SK-N-SH treated with all-trans-retinoic acid at 6 μM for 48 hours (cell line): Measurements from ENCODE around the gene DOCK9.

ENCODE experiments used
- ATAC-seq: fragments of 200-7000 bp; cut with Tn5 transposase; 3 replicates; pipeline ENCODE4 v1.9.1; 2020; ENCODE audit warnings: mild to moderate bottlenecking, moderate library complexity
- ARNTL ChIP-seq: fragments of 450-650 bp; formaldehyde crosslinking; IDR thresholded peaks from 2 replicates; pipeline ENCODE4 v1.5.0; 2020; ENCODE audit warnings: low read depth, mild to moderate bottlenecking, moderate library complexity, borderline replicate concordance
- BACH2 ChIP-seq: fragments of 250-450 bp; sonication (Bioruptor Pico); IDR thresholded peaks from 2 replicates; pipeline ENCODE4 v1.9.0; 2021; ENCODE audit warnings: mild to moderate bottlenecking, borderline replicate concordance
- CREB5 ChIP-seq: fragments of 250-450 bp; sonication (Bioruptor Pico); IDR thresholded peaks from 2 replicates; pipeline ENCODE4 v1.5.1; 2020; ENCODE audit warnings: low read depth, mild to moderate bottlenecking, moderate library complexity
- CSDC2 ChIP-seq: fragments of 250-450 bp; sonication (Bioruptor Pico); IDR thresholded peaks from 2 replicates; pipeline ENCODE4 v1.5.0; 2020; ENCODE audit warnings: mild to moderate bottlenecking, moderate library complexity
- CSRNP3 ChIP-seq: fragments of 250-450 bp; sonication (Bioruptor Pico); IDR thresholded peaks from 2 replicates; pipeline ENCODE4 v1.5.1; 2021; ENCODE audit warnings: mild to moderate bottlenecking, moderate library complexity
- ESRRG ChIP-seq: fragments of 250-450 bp; sonication (Bioruptor Pico); IDR thresholded peaks from 2 replicates; pipeline ENCODE4 v1.6.1; 2021; ENCODE audit warnings: mild to moderate bottlenecking
- GLIS3 ChIP-seq: fragments of 250-450 bp; sonication (Bioruptor Pico); IDR thresholded peaks from 2 replicates; pipeline ENCODE4 v1.5.0; 2020; ENCODE audit warnings: mild to moderate bottlenecking, moderate library complexity
- ISL1 ChIP-seq: fragments of 250-450 bp; sonication (Bioruptor Pico); IDR thresholded peaks from 2 replicates; pipeline ENCODE4 v2.1.2; 2022; ENCODE audit warnings: mild to moderate bottlenecking, moderate library complexity
- OSR1 ChIP-seq: fragments of 250-450 bp; sonication (Bioruptor Pico); IDR thresholded peaks from 2 replicates; pipeline ENCODE4 v1.8.0; 2022; ENCODE audit warnings: moderate library complexity, mild to moderate bottlenecking, inconsistent platforms
- PATZ1 ChIP-seq: fragments of 250-450 bp; sonication (Bioruptor Pico); IDR thresholded peaks from 2 replicates; pipeline ENCODE4 v1.8.0; 2020; ENCODE audit warnings: mild to moderate bottlenecking, moderate library complexity, borderline replicate concordance
- POU6F1 ChIP-seq: fragments of 250-450 bp; sonication (Bioruptor Pico); IDR thresholded peaks from 2 replicates; pipeline ENCODE4 v1.8.0; 2021; ENCODE audit warnings: low read depth, mild to moderate bottlenecking, moderate library complexity, borderline replicate concordance
- PPARA ChIP-seq: fragments of 250-450 bp; sonication (Bioruptor Pico); IDR thresholded peaks from 2 replicates; pipeline ENCODE4 v1.5.0; 2020; ENCODE audit warnings: mild to moderate bottlenecking, borderline replicate concordance
- RARB ChIP-seq: fragments of 250-450 bp; sonication (Bioruptor Pico); IDR thresholded peaks from 2 replicates; pipeline ENCODE4 v1.8.0; 2021; ENCODE audit warnings: mild to moderate bottlenecking, moderate library complexity
- SNAI2 ChIP-seq: fragments of 250-450 bp; sonication (Bioruptor Pico); IDR thresholded peaks from 2 replicates; pipeline ENCODE4 v1.5.0; 2020; ENCODE audit warnings: mild to moderate bottlenecking, moderate library complexity
- TCF4 ChIP-seq: fragments of 250-450 bp; sonication (Bioruptor Pico); IDR thresholded peaks from 2 replicates; pipeline ENCODE4 v1.8.0; 2021; ENCODE audit warnings: mild to moderate bottlenecking, moderate library complexity, borderline replicate concordance
- TOX ChIP-seq: fragments of 250-450 bp; sonication (Bioruptor Pico); IDR thresholded peaks from 2 replicates; pipeline ENCODE4 v1.8.0; 2021; ENCODE audit warnings: mild to moderate bottlenecking, moderate library complexity, borderline replicate concordance
- TSHZ2 ChIP-seq: fragments of 250-450 bp; sonication (Bioruptor Pico); IDR thresholded peaks from 2 replicates; pipeline ENCODE4 v1.5.0; 2020; ENCODE audit warnings: mild to moderate bottlenecking, moderate library complexity
- ZC3H10 ChIP-seq: fragments of 250-450 bp; sonication (Bioruptor Pico); IDR thresholded peaks from 2 replicates; pipeline ENCODE4 v1.5.1; 2021; ENCODE audit warnings: mild to moderate bottlenecking, moderate library complexity
- ZFP30 ChIP-seq: fragments of 450-650 bp; formaldehyde crosslinking; IDR thresholded peaks from 2 replicates; pipeline ENCODE4 v1.5.0; 2022; ENCODE audit warnings: mild to moderate bottlenecking, moderate library complexity
- ZNF565 ChIP-seq: fragments of 450-650 bp; formaldehyde crosslinking; conservative IDR thresholded peaks from 2 replicates; pipeline ENCODE4 v1.5.0; 2020; ENCODE audit warnings: low read depth, mild to moderate bottlenecking, moderate library complexity
- ZNF70 ChIP-seq: fragments of 450-650 bp; formaldehyde crosslinking; IDR thresholded peaks from 2 replicates; pipeline ENCODE4 v1.5.0; 2020; ENCODE audit warnings: mild to moderate bottlenecking, moderate library complexity
- ZNF8 ChIP-seq: fragments of 450-650 bp; formaldehyde crosslinking; IDR thresholded peaks from 2 replicates; pipeline ENCODE4 v1.5.0; 2020; ENCODE audit warnings: mild to moderate bottlenecking, moderate library complexity

Gene DOCK9

GRCh38 chr13:98873377-98874028, 104.4 kb downstream of the DOCK9 start:
- ATAC-seq = no peak
- no peak for TF ChIP-seq SNAI2 (CRISPR knock-in tag)
- no peak for TF ChIP-seq RARB (CRISPR knock-in tag)
- no peak for TF ChIP-seq ZFP30 (CRISPR knock-in tag)
- no peak for TF ChIP-seq ISL1
- TF ChIP-seq ZNF70 = no peak
- TF ChIP-seq ZNF565 = no peak
- TF ChIP-seq ZNF8 (CRISPR knock-in tag) = no peak

GRCh38 chr13:98871727-98872126, 106.1 kb downstream of the DOCK9 start:
- TF ChIP-seq SNAI2 (CRISPR knock-in tag) (no peak), RARB (CRISPR knock-in tag) (no peak), ZNF70 (no peak), CSRNP3 (CRISPR knock-in tag) (no peak), ZC3H10 (no peak), CREB5 (no peak), ZNF565 (no peak), TOX (no peak), GLIS3 (CRISPR knock-in tag) (no peak), ZNF8 (CRISPR knock-in tag) (no peak), POU6F1 (CRISPR knock-in tag) (no peak), ISL1 (no peak), TCF4 (CRISPR knock-in tag) (no peak), CSDC2 (CRISPR knock-in tag) (no peak), PATZ1 (no peak), ZFP30 (CRISPR knock-in tag) (no peak)
- ATAC-seq = no peak

GRCh38 chr13:98869408-98870090, 108.3 kb downstream of the DOCK9 start:
- no peak for TF ChIP-seq POU6F1 (CRISPR knock-in tag)
- TF ChIP-seq SNAI2 (CRISPR knock-in tag) = no peak
- no peak for TF ChIP-seq TOX
- TF ChIP-seq ISL1 = no peak
- TF ChIP-seq CSDC2 (CRISPR knock-in tag) = no peak
- TF ChIP-seq TCF4 (CRISPR knock-in tag) = no peak
- TF ChIP-seq OSR1 (CRISPR knock-in tag) = no peak
- TF ChIP-seq ZNF565 = no peak
- TF ChIP-seq PPARA (CRISPR knock-in tag) = no peak
- TF ChIP-seq CREB5 = no peak
- no peak for TF ChIP-seq BACH2 (CRISPR knock-in tag)
- no peak for TF ChIP-seq ZNF70
- no peak for TF ChIP-seq RARB (CRISPR knock-in tag)
- TF ChIP-seq ZFP30 (CRISPR knock-in tag) = no peak
- TF ChIP-seq ZNF8 (CRISPR knock-in tag) = no peak
- TF ChIP-seq TSHZ2 (CRISPR knock-in tag) = no peak
- no peak for TF ChIP-seq ESRRG (CRISPR knock-in tag)
- no peak for TF ChIP-seq ARNTL (CRISPR knock-in tag)
- TF ChIP-seq, all 23 proteins: peak for 0
- no peak for ATAC-seq
